ENCODE measurements around the gene NAT16.

The NAT16 gene

DNA sequence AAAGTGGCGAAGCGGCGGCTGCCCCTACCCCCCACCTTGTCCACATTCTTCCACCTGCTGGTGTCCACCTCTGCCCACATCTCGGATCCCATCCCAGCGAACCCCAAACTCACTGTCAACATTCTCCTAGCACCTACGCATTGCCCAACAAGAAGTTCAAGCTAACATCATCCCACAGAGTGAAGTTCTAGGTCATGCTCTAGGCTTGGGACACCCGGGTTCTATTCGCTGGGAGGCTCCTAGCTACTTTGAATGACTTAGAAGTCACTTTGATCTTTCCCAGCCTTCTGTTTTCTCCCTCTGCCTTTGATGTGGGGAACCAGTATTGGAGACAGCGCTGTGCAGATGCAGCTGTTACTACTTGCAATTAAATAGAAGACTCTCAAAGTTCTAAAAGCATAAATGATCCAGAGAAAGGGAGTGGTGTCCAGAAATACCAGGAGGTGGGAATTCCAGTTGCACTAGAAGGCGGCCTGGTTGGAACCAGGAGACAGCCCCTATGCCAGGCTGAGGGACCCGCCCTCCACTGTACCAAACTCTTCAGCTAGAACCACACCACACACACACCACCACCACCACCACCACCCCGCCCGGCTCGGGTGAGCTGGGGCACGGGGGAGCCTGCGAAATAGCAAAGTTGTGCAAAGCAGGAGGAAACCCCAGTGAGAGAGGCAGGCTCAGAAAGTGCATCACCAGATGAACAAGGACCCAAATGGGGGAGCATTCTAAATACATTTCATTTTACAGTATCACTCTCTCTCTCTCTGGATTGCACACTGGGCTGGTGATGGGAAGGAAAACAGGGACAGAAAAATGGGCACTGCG, 9.3 kb downstream of the NAT16 start:
- DNase-seq: no peak

DNA sequence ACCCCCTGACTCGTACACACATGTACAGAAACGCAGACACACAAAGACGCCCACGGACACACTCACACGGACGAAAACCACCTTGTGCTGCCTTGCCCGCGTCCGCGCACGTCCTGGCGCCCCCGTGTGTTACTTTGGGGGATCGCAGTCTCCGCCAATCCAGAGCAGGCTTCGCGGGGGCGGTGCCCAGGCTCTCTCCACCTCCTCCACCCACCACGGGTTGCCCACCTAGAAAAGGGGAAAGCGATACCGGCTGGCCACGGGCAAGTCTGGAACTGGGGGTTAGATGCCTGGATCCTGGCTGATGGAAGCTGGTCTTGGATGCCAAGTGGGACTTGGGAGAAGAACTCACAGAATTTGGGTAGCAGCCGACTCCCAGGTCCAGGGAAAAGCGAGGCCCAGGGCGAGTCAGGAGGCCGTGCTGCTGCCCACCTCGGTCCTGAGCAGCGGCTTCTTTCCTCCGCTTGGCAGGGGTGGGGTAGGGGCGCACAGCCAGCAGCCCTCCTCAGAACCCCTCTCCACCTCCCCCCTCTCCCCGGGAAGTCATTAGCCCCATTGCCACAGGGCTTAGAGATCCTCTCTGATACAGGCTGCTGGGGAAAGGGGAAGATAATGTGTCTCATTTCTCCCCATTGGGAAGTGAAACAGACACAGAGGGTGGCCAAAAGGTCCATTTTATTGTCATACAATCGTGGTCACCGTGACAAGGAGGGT, 10.1 kb downstream of the NAT16 start:
- no peak for DNase-seq

DNA sequence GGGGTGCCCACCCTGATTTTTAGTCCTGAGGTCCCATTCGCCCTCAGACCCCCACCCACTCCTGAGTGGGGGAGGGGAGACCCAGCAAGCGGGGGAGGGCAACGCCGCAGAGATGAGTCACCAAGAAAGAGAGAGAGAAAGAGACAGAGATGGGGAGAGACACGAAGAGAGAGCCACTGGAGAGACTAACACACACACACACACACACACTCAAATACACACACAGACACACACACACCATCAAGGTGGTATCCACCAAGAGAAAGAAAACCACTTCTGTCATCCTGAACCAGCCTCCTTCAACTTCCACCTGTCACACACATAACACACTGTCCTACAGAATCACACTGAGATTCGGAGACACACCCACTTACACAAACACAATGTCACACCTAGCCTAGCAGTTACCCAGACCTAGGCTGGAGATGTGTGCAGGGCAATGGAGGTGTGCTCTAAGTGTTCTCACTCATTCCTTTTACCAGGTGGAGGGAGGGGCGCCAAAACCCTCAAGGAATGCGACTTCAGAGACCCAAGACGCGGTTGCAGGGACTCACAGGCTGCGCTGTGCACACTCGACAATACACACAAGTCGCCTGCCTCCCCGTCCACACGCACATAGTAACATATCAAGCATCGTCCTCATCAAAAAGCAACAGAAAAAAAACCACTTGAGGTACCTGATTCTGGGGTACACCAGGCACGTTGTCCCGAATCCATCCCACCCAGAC, 10.8 kb downstream of the NAT16 start:
- no peak for DNase-seq

DNA sequence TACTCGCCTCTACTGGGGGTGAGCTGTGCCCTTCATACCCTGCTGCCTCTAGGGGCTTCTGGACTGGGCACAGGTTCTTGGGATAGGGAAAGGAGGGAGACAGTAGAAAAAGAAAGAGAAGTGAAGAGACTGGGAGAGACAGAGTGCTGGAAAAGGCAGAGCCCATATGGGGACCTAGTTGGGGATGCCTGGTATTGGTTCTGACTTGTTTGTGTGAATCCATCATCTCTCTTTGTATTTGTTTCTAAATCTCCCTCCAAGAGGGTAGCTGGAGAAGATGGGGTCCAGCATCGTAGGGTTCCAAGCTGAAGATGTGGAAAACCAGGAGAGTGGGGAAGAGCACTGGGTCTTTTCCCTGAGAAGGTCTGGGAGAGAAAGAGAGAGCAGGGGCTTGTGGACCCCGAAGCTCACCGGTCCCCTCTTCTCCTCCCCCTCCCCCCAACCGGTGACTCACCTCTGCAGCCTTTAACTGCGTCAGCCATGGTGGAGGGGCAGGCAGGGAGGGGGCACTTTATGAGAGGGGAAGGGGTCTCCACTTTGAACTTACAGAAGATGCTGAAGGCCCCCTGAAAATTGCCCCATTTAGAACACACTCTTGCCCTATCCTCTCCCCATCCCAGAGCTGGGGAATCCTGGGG, 11.6 kb downstream of the NAT16 start:
- DNase-seq: no peak

DNA sequence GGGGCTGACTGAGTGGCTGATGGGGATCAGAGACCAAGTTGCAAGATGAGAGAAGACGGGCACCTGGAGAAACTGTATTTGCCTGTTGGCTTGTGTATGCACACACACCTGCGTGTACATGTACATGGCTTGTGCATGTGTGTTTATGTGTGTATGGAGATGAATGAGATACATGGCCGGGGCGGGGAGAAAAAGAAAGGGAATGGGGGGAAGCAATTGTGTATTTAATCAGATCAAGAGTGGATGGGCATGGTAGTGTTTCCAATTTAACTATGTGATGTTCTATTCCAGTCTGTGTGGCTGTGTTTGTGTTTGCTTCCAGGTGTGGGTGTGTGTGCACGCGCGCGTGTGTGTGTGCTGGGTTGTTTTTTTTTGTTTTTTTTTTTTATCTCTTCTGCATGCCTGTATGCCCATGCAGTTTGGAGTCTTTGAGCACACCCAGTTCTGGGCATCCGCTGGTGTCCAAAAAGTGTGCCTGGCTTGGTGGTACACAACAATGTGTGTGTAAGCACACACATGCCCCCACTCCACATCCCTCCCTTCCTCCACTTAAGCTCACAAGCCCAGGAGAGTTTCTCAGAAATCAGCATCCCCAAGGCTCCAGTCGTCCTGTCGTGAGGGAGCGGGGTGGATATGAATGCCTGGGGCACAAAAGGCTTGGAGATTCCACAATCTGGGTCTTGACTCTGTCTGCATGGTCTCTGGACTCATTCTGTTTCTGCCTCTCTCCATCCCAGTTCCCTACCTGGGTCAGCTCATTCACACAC, 12.3 kb downstream of the NAT16 start:
- DNase-seq: no peak

DNA sequence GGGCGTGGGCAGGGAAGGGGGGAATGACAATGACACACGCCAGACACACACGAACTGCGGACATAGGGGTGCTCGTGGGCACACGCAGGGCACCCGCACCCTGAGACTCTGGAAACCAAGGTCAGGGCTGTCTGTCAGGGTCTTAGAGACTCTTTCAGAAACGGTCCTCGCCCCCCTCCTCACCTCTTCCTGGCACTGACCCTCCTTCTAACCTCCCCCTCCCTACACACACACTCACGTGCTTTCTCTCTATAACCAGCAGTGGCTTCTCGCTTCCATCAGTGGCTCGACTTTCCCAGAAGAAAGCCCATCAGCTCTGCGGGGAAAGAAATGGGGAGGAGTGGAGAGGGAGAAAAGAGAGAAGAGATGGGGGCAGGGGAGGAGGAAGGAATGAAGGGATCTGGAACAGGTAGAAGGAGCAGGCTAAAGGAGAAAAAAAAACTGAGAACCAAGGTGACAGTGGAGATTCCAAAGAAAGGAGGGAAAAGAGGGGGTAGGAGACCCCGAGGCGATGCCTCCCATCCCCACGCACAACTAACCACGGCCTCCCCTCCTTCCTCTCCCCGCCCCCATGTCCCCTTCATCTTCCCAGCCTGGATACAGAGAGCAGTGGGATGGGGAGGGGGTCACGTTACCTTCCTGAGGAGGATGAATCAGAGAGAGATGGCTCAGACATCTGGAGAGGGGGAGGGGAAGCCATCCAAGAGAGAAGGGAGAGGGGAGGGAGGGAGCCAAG, 13.0 kb downstream of the NAT16 start:
- DNase-seq: no peak

DNA sequence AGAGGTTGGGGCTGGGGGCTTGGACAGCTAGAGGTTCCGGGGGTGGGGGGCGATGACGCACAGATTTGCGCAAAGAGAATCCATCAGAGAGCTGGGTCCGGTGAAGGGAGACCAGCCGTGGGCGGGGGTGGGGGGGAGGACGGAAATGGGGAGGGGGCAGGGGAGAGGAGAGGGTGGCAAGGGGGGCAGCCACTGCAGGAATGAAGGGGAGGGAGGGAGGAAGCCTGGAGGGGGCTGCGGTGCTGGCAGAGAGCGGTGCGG, 13.5 kb downstream of the NAT16 start:
- DNase-seq: no peak

DNA sequence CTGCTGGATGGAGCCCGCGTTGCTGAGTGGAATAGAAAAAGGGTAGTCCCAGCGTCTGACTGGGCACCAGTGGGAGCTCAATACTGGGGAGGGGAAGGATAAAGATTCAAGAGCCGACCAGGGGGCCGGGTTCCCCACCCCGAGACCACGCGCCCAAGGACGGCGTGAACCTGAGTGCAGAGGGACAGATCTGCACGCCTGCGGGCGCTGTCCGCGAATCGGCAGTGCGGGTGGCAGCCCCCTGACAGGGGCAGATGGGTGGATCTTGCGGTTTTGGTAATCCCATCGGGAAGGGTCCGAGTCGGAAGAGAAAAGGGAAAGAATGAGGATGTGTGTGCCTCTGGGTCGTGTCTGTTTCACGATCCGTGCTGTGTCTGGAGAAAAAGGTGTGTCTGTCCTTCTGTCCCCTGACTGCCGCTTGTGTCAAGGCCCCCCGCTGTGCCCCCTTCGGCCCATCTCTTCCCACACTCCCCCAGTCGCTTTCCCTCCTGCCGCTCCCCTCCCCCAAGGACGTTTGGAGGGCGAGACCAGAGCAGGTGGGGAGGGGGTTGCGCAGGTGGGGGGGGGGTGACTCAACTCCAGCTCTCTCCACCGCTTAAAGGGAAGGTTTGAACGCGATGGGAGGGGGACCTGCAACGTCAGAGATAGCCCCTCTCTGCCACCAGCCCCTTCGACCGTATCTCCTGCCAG, 14.0 kb downstream of the NAT16 start:
- DNase-seq: no peak

DNA sequence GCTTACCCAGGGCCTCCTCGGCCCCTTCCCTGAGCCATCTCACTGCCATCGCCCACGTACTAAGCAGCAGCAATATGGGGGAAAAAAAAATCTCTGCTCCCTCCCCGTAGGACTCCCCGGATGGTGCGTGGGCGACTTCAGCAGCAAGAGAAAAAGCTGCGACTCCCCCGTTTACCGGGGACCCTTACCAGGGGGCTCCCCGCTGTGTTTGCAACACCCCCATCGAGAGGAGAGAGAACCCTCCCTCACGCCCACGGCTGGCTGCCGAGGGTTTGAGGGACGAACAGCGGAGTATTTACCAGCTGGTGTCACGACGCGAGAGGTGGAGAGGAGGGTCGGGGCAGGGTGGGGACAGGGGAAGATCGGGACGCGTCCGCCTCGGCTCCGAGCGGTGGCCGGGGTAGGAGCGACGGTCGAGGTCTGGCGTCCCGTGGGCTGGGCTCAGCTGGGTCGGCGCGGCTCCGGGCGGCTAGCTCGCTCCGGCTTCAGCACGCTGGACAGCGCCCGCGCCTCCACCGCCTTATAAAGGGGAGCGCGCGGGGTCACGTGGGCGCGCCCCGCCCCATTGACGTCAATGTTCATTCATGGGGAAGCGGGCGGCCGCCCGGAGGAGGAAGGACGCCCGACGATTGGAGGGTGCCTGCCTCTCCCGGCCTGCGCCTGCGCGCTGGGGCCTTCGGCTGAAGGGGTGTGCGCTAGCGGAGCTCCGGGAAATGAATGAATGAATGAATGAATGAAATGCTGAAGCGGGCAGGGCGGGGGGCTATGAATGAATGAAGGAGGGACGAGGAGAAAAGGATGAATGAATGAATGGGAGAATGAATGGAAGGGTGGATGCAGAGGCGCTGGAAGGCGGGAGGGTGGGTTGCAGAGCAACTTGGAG, 14.8 kb downstream of the NAT16 start, which contains the start of gene VGF:
Gene VGF (minus strand): TSS at position 495 of the 883 bp plus-strand sequence. CDS start 726 bp downstream, outside the sequence.
- peak; percentile 85 for DNase-seq

DNA sequence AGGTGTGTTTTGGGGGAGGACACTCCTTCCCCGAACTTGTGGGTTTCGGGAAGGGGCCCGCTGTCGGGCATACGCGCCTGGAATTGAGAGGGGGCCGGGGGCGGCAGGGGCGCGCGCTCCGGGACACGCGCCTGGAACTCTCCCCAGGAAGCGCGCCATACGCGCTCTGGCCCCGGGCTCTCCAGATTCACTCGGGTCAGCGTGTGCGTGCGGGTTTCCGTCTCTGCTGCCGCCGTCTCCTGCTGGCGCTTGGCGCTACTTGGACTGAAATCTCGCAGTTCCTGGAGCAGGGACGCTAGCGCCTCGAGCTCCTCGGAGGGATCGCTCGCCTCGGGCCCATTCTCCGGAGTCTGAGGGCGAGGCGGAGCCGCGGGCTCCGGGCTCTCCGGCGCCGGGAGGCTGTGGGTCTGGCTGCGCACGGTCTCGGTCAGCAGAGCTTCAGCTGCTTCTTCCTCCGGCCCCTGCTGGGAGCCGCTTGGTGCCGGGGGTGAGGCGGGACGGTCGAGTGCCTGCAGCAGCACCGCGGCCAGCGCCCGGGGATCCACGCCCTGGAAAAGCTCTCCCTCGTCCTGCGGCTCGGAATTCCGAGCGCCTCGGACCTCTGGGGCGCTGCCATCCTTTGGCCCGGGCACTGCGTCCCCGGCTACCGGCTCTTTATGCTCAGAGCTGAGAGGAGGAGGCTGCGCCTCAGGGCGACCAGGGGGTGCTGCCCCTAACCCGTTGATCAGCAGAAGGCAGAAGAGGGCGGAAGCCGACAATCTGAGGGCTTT, 15.8 kb downstream of the NAT16 start:
- DNase-seq: no peak

DNA sequence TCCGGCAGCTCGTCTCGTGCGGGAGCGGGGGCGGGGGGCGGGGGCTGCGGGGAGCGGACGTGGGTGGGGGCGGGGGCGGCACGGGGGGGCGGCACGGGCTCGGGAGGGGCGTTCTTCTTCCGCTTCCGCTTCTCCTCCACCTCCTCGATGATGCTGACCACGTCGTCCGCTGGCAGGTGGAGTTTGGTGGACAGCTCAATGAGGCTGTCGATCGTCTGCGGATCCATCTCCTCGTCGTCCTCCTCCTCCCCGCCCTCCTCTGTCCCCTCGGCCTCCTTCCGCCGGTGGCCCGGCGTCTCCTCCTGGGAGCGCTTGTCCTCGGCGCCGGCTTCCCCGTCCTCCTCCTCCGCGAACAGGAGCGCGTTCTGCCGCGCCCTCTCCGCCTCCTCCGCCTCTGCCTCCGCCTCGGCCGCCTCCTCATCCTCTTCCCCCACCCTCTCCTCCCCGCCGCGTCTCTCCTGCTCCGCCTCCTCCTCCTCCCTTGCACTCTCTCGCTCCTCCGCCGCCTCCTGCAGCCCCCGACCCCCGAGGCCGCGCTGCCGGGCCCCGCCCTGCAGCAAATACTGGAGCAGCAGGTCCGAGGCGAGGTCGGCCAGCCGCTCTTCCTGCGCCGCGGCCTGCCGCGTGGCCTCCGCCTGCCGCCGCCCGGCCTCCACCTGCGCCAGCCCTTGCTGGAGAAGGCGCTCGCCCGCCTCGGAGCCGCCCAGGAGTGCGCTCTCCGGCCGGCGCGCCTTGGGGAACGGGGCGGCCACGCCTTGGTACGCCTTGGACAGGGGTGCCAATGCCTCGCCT, 16.6 kb downstream of the NAT16 start:
- no peak for DNase-seq

DNA sequence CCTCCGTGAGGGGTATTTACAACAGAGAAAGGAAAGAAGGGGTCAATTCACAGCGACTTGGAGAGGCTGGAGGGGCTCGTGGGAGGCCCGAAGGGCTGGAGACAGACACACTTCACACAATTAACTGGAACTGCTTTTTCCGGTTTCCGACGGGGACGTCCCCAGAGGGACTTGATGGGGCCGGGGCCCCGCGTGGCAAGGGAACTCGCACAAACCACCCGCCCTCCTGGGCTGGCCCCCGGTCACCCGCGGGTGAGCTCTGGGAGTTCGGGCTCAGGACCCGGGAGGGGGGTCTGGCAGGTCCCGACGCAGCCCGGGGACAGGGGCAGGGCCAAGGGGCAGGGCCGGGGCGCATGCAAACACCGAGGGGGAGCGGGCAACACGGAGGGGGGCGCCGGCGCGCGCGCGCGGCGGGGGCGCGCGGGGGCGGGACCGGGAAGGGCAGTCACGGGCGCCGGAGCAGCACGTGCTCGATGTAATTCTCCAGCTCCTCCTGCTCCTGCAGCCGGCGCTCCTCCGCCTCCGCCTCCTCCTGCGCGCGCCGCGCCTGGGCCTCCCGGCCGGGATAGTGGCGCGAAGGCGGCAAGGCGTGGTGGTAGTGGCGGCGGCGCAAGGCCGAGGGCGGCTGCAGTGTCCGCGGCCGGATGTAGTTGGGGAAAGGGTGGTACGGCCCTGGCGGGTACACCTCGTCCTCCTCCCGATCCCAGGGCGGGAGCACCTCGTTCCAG, 17.4 kb downstream of the NAT16 start:
- DNase-seq: peak; percentile 47

DNA sequence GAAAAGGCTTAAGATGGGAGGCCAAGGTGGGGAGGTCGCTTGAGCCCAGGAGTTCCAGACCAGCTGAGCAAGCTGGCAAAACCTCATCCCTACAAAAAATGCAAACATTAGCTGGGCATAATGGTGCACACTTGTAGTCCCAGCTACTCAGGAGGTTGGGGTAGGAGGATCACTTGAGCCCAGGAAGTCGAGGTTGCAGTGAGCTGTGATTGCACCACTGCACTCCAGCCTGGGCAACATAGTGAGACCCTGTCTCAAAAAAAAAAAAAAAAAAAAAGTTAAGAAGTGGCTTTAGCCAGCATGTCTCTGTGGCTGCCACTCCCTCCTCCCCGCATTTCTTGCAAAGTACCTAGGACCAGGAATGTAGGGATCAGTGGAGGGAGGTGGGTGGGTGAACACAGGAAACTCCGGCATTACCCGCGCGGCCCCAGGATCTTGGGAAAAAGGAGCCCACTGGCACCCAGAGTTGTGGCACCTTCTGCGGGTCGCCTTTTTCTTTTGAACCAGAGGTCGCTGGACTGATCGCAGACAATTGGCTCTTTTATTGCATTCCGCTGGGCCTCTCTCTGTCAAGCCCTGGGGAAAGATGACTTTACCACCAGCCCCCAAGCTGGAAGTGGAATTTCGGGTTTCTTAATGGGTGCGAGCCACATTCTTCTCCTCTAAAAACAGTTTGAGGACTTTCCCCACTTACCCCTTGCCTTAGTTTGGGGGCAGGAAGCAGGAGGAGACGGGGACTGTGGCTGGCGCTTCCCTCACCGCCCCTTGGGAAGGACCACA, 18.2 kb downstream of the NAT16 start:
- DNase-seq: no peak

DNA sequence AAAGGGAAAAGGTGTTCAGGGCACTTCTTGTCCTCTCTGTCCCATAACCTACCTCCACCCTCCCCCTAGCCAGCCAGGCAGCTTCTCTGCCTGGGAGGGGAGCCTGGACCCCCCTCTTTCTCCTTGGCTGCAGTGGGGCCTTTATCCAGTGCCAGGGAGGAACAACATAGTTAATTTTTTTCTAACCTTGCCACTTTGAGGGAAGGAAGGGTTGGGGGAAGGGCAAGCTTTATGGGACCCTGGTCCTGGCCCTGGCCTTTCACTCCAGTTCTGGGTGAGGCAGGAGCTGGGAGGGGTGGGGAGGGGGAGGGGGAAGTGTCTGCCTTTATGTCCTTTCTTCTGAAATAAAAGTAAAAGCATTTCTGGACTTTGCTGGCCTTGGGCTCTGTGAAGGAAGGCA, 19.2 kb downstream of the NAT16 start:
- no peak for DNase-seq

DNA sequence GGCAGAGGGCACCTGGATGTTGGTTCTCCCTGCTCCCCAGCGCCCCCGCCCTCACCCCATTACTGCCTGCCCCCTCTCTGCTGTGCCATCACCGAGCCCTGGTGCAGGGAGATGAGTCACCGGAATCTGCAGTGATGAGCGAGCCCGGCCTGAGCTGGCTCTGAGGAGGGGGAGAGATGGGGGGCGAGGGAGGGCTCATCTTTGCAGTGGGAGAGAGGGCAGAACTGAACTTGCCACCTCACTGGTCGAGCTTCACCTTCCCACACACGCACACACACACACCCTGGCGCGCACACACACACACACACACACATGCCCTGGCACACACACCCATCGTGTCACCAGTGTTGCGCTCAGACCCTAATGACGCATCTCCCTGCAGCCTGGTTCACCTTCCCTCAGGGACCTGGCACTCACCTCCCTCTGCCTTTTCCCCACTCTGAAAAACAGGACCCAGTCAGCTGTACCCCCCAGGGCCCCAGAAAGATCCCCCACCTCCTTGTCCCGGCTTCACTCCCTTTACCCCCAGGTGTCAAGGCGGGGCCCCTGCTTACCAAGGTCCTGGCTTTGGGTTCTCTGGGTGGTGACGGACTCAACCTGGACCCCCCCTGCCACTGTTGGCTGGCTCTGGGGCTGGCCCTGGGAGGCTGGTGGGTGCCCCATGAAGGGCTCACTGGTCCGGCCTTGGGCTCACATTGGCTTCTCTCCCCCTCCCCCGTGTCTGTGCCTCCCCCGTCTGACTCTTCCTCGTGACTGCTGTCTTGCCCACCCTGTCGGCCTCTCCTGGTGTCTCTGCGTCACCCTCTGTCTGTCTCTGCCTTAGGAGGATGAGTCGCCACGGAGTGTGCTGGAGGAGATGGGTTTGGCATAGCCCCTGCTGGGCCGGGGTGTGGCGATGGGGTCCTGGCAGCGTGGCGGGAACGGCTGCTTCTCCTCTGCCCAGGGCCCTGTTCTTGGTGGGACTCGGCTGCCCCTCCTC, 20.1 kb downstream of the NAT16 start:
- DNase-seq: no peak

Measured in DMS 273 treated with DMSO at 0.1 percent for 48 hours (cell line).